GM23338 (cell line): ENCODE measurements around the gene VAV3. TPM values are rescaled to one million over a fixed set of nuclear protein-coding genes. Genes with fewer than 3 reads are reported as not detected.

ENCODE experiments used
- ATAC-seq: fragments of 200-7000 bp; cut with Tn5 transposase; 3 replicates; pipeline ENCODE4 v1.9.1; 2020
- DNase-seq: peaks from one replicate; pipeline ENCODE4 v3.0.0-alpha.2; 2015; ENCODE audit warnings: low spot score
- H2AFZ ChIP-seq: fragments of 200-600 bp; sonication (generic); 2 replicates; pipeline ENCODE4 v1.8.0; 2016; ENCODE audit warnings: antibody characterized with exemption, mild to moderate bottlenecking, moderate library complexity
- H3F3A ChIP-seq: fragments of 200-600 bp; sonication (generic); replicated peaks from 2 replicates; pipeline ENCODE4 v1.8.0; 2017; ENCODE audit warnings: antibody characterized with exemption, mixed run types, low read depth
- H3K27ac ChIP-seq: fragments of 200-600 bp; sonication (generic); 2 replicates; pipeline ENCODE4 v1.6.1; 2016; ENCODE audit warnings: low read depth
- H3K27me3 ChIP-seq: fragments of 200-600 bp; sonication (generic); 2 replicates; pipeline ENCODE4 v1.8.0; 2016; ENCODE audit warnings: mild to moderate bottlenecking, mixed run types, moderate library complexity; ENCODE audit not compliant: insufficient read depth
- H3K36me3 ChIP-seq: fragments of 200-600 bp; sonication (generic); 2 replicates; pipeline ENCODE4 v1.8.0; 2016; ENCODE audit warnings: mild to moderate bottlenecking; ENCODE audit not compliant: insufficient read depth
- H3K4me1 ChIP-seq: fragments of 200-600 bp; sonication (generic); 2 replicates; pipeline ENCODE4 v1.8.0; 2016; ENCODE audit warnings: mild to moderate bottlenecking, moderate library complexity; ENCODE audit not compliant: insufficient read depth
- H3K4me2 ChIP-seq: fragments of 200-600 bp; sonication (generic); 2 replicates; pipeline ENCODE4 v1.7.1; 2017; ENCODE audit warnings: mixed run types
- H3K4me3 ChIP-seq: fragments of 200-600 bp; sonication (generic); 2 replicates; pipeline ENCODE4 v1.6.1; 2016; ENCODE audit warnings: mixed run types
- H3K79me2 ChIP-seq: fragments of 200-600 bp; sonication (generic); replicated peaks from 2 replicates; pipeline ENCODE4 v1.8.0; 2017; ENCODE audit warnings: mild to moderate bottlenecking; ENCODE audit not compliant: insufficient read depth
- H3K9me2 ChIP-seq: fragments of 200-600 bp; sonication (generic); 2 replicates; pipeline ENCODE4 v1.8.0; 2017; ENCODE audit not compliant: insufficient read depth
- H4K20me1 ChIP-seq: fragments of 200-600 bp; sonication (generic); replicated peaks from 2 replicates; pipeline ENCODE4 v1.8.0; 2017; ENCODE audit warnings: mild to moderate bottlenecking; ENCODE audit not compliant: insufficient read depth
- H3K27ac Mint-ChIP-seq: 2 replicates; pipeline ENCODE4 v1.8.0; 2020; ENCODE audit warnings: inconsistent platforms, mild to moderate bottlenecking, moderate library complexity, mixed read lengths
- H3K27me3 Mint-ChIP-seq: 3 replicates; pipeline ENCODE4 v1.8.0; 2022; ENCODE audit warnings: low read depth, mild to moderate bottlenecking, moderate library complexity, mixed read lengths, inconsistent platforms; ENCODE audit not compliant: insufficient read depth, poor library complexity
- H3K36me3 Mint-ChIP-seq: 3 replicates; pipeline ENCODE4 v1.8.0; 2021; ENCODE audit warnings: low read depth, mild to moderate bottlenecking, inconsistent platforms, moderate library complexity, mixed read lengths
- H3K4me1 Mint-ChIP-seq: 3 replicates; pipeline ENCODE4 v1.8.0; 2020; ENCODE audit warnings: mild to moderate bottlenecking, inconsistent platforms, mixed read lengths
- H3K4me3 Mint-ChIP-seq: 3 replicates; pipeline ENCODE4 v1.8.0; 2021; ENCODE audit warnings: moderate library complexity, mild to moderate bottlenecking, inconsistent platforms, mixed read lengths
- H3K9me3 Mint-ChIP-seq: 3 replicates; pipeline ENCODE4 v1.8.0; 2020; ENCODE audit warnings: moderate library complexity, mild to moderate bottlenecking, inconsistent platforms, mixed read lengths
- EZH2 ChIP-seq: fragments of 200-600 bp; sonication (generic); IDR thresholded peaks from one replicate; pipeline ENCODE4 v1.8.0; 2017; ENCODE audit warnings: antibody characterized with exemption, mild to moderate bottlenecking, low read depth; ENCODE audit not compliant: unreplicated experiment
- EZH2phosphoT487 ChIP-seq: fragments of 200-600 bp; sonication (generic); IDR thresholded peaks from one replicate; pipeline ENCODE4 v1.8.1; 2018; ENCODE audit warnings: antibody characterized with exemption; ENCODE audit not compliant: unreplicated experiment
- JUNB ChIP-seq: IDR thresholded peaks from one replicate; pipeline ENCODE4 v1.6.1; 2016; ENCODE audit warnings: antibody characterized with exemption; ENCODE audit not compliant: unreplicated experiment
- ZNF114 ChIP-seq: fragments of 250-450 bp; sonication (Bioruptor Pico); IDR thresholded peaks from 2 replicates; pipeline ENCODE4 v1.5.0; 2020; ENCODE audit warnings: mild to moderate bottlenecking, moderate library complexity
- ZNF331 ChIP-seq: fragments of 250-450 bp; sonication (Bioruptor Pico); IDR thresholded peaks from 2 replicates; pipeline ENCODE4 v1.5.0; 2020; ENCODE audit warnings: low read depth, mild to moderate bottlenecking, moderate library complexity
- polyA plus RNA-seq: library from polyadenylated mRNA; unstranded; fragments of >200 nt; fragmentation: Nextera tagmentation; extraction: Ambion mirVana; gene quantifications from 2 replicates; pipeline ENCODE4 v1.2.1, GENCODE V29; 2016
- total RNA-seq: library from RNA; depleted of rRNA; stranded (reverse); fragments of >200 nt; shearing (Covaris generic); gene quantifications from 2 replicates; pipeline ENCODE4 v1.2.3, GENCODE V29; 2014
- TF ChIP-seq, protein P1 (sequence below): IDR thresholded peaks from 2 replicates; pipeline ENCODE4 v1.6.1; 2016; ENCODE audit warnings: antibody characterized with exemption
- TF ChIP-seq, protein P2 (sequence below): IDR thresholded peaks from one replicate; pipeline ENCODE4 v1.6.1; 2018; ENCODE audit warnings: antibody characterized with exemption; ENCODE audit not compliant: unreplicated experiment
- TF ChIP-seq, protein P3 (sequence below): fragments of 250-450 bp; sonication (Bioruptor Pico); IDR thresholded peaks from 2 replicates; pipeline ENCODE4 v1.5.0; 2020; ENCODE audit warnings: mild to moderate bottlenecking, moderate library complexity

VAV3 gene
- total and polyA plus RNA-seq, 2 experiments from 2014 or later = 3.0 to 11.3 TPM

- Histone ChIP-seq H3K4me1 (no peaks in the 10 kb centered on the region), H3K36me3 (no peaks in the 10 kb centered on the region), H3F3A (no peaks in the 10 kb centered on the region), H4K20me1 (no peaks in the 10 kb centered on the region), H3K27me3 (no peaks in the 10 kb centered on the region), H3K9me2 (no peaks in the 10 kb centered on the region), H2AFZ (no peak overlapping the region), H3K79me2 (no peaks in the 10 kb centered on the region), H3K4me2 (no peak overlapping the region), H3K27ac (no peak overlapping the region), H3K4me3 (no peak overlapping the region)
- no peaks in the 10 kb centered on the region for H3K9me3 Mint-ChIP-seq
- no peak overlapping the region for H3K4me3 Mint-ChIP-seq
- H3K27ac Mint-ChIP-seq = no peak overlapping the region
- DNase-seq = no peak
- H3K27me3 Mint-ChIP-seq = no peaks in the 10 kb centered on the region
- no peak for ATAC-seq
- H3K4me1 Mint-ChIP-seq = no peaks in the 10 kb centered on the region; the same call in 2 of the 3 replicates
- no peak for TF ChIP-seq JUNB
- TF ChIP-seq, protein P1, sequence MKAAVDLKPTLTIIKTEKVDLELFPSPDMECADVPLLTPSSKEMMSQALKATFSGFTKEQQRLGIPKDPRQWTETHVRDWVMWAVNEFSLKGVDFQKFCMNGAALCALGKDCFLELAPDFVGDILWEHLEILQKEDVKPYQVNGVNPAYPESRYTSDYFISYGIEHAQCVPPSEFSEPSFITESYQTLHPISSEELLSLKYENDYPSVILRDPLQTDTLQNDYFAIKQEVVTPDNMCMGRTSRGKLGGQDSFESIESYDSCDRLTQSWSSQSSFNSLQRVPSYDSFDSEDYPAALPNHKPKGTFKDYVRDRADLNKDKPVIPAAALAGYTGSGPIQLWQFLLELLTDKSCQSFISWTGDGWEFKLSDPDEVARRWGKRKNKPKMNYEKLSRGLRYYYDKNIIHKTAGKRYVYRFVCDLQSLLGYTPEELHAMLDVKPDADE = no peak
- TF ChIP-seq ZNF114 (CRISPR knock-in tag) = no peak
- TF ChIP-seq EZH2 = no peak
- TF ChIP-seq, protein P2, sequence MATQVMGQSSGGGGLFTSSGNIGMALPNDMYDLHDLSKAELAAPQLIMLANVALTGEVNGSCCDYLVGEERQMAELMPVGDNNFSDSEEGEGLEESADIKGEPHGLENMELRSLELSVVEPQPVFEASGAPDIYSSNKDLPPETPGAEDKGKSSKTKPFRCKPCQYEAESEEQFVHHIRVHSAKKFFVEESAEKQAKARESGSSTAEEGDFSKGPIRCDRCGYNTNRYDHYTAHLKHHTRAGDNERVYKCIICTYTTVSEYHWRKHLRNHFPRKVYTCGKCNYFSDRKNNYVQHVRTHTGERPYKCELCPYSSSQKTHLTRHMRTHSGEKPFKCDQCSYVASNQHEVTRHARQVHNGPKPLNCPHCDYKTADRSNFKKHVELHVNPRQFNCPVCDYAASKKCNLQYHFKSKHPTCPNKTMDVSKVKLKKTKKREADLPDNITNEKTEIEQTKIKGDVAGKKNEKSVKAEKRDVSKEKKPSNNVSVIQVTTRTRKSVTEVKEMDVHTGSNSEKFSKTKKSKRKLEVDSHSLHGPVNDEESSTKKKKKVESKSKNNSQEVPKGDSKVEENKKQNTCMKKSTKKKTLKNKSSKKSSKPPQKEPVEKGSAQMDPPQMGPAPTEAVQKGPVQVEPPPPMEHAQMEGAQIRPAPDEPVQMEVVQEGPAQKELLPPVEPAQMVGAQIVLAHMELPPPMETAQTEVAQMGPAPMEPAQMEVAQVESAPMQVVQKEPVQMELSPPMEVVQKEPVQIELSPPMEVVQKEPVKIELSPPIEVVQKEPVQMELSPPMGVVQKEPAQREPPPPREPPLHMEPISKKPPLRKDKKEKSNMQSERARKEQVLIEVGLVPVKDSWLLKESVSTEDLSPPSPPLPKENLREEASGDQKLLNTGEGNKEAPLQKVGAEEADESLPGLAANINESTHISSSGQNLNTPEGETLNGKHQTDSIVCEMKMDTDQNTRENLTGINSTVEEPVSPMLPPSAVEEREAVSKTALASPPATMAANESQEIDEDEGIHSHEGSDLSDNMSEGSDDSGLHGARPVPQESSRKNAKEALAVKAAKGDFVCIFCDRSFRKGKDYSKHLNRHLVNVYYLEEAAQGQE = no peak
- TF ChIP-seq ZNF331 (CRISPR knock-in tag) = no peak
- TF ChIP-seq, protein P3, sequence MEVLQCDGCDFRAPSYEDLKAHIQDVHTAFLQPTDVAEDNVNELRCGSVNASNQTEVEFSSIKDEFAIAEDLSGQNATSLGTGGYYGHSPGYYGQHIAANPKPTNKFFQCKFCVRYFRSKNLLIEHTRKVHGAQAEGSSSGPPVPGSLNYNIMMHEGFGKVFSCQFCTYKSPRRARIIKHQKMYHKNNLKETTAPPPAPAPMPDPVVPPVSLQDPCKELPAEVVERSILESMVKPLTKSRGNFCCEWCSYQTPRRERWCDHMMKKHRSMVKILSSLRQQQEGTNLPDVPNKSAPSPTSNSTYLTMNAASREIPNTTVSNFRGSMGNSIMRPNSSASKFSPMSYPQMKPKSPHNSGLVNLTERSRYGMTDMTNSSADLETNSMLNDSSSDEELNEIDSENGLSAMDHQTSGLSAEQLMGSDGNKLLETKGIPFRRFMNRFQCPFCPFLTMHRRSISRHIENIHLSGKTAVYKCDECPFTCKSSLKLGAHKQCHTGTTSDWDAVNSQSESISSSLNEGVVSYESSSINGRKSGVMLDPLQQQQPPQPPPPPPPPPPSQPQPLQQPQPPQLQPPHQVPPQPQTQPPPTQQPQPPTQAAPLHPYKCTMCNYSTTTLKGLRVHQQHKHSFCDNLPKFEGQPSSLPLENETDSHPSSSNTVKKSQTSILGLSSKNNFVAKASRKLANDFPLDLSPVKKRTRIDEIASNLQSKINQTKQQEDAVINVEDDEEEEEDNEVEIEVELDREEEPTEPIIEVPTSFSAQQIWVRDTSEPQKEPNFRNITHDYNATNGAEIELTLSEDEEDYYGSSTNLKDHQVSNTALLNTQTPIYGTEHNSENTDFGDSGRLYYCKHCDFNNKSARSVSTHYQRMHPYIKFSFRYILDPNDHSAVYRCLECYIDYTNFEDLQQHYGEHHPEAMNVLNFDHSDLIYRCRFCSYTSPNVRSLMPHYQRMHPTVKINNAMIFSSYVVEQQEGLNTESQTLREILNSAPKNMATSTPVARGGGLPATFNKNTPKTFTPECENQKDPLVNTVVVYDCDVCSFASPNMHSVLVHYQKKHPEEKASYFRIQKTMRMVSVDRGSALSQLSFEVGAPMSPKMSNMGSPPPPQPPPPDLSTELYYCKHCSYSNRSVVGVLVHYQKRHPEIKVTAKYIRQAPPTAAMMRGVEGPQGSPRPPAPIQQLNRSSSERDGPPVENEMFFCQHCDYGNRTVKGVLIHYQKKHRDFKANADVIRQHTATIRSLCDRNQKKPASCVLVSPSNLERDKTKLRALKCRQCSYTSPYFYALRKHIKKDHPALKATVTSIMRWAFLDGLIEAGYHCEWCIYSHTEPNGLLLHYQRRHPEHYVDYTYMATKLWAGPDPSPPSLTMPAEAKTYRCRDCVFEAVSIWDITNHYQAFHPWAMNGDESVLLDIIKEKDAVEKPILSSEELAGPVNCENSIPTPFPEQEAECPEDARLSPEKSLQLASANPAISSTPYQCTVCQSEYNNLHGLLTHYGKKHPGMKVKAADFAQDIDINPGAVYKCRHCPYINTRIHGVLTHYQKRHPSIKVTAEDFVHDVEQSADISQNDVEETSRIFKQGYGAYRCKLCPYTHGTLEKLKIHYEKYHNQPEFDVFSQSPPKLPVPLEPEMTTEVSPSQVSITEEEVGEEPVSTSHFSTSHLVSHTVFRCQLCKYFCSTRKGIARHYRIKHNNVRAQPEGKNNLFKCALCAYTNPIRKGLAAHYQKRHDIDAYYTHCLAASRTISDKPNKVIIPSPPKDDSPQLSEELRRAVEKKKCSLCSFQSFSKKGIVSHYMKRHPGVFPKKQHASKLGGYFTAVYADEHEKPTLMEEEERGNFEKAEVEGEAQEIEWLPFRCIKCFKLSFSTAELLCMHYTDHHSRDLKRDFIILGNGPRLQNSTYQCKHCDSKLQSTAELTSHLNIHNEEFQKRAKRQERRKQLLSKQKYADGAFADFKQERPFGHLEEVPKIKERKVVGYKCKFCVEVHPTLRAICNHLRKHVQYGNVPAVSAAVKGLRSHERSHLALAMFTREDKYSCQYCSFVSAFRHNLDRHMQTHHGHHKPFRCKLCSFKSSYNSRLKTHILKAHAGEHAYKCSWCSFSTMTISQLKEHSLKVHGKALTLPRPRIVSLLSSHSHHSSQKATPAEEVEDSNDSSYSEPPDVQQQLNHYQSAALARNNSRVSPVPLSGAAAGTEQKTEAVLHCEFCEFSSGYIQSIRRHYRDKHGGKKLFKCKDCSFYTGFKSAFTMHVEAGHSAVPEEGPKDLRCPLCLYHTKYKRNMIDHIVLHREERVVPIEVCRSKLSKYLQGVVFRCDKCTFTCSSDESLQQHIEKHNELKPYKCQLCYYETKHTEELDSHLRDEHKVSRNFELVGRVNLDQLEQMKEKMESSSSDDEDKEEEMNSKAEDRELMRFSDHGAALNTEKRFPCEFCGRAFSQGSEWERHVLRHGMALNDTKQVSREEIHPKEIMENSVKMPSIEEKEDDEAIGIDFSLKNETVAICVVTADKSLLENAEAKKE (CRISPR knock-in tag) = no peak
- TF ChIP-seq EZH2phosphoT487 = no peak
- H3K36me3 Mint-ChIP-seq = no peaks in the 10 kb centered on the region
Measured at GRCh38 chr1:107777664-107778047, 187.3 kb downstream of the VAV3 start.
